ENCODE data around the gene RMND1.

- TF ChIP-seq CTCF (IDR thresholded peaks at IDR 0.05) (no peak), ZNF671 (CRISPR knock-in tag; IDR thresholded peaks at IDR 0.05) (no peak), STAT6 (CRISPR knock-in tag; conservative IDR thresholded peaks at IDR 0.05; ENCODE audit: low read depth) (no peak), CBFB (CRISPR knock-in tag; IDR thresholded peaks at IDR 0.05; ENCODE audit: low read depth) (no peak), HMGXB4 (CRISPR knock-in tag; IDR thresholded peaks at IDR 0.05) (no peak)
These were observed 81.3 kb downstream of the RMND1 start for GRCh38 chr6:151370509-151371078.

All from WTC11 (cell line).